NCI-H2029 treated with DMSO at 0.1 percent for 48 hours (cell line): Measurements from ENCODE around the gene GRM7.
A peak's percentile ranks its signal among the peaks of the same experiment; 100 is the strongest.
"Not testable (repeated sequence)": the region's sequence is repeated elsewhere in the genome, so short reads cannot be mapped to it uniquely, and the experiment has no call there.

Experiments
- DNase-seq: peaks from one replicate; lab custom pipeline; 2025; lab: John Stamatoyannopoulos, UW

The GRM7 gene

DNA sequence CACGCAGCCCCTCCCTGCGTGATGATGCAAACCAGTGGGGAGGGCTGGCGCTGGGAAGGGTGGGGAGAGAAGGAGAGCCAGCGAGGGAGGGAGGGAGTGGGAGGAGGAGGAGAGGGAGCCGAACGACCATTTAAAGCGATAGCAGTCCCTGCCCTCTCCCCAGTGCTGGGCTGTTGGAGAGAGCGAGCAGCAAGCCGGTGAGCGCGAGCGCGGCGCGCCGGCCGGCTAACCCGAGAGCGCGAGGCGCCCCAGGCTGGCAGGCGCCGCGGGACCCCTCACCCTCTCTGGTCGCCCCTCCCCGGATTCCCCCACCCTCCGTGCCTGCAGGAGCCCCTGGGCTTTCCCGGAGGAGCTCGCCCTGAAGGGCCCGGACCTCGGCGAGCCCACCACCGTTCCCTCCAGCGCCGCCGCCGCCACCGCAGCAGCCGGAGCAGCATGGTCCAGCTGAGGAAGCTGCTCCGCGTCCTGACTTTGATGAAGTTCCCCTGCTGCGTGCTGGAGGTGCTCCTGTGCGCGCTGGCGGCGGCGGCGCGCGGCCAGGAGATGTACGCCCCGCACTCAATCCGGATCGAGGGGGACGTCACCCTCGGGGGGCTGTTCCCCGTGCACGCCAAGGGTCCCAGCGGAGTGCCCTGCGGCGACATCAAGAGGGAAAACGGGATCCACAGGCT lies at the start of gene GRM7:
Gene GRM7, plus strand, starts transcription at position 162 of the 671 bp plus-strand sequence.
- DNase-seq, result no peak

DNA sequence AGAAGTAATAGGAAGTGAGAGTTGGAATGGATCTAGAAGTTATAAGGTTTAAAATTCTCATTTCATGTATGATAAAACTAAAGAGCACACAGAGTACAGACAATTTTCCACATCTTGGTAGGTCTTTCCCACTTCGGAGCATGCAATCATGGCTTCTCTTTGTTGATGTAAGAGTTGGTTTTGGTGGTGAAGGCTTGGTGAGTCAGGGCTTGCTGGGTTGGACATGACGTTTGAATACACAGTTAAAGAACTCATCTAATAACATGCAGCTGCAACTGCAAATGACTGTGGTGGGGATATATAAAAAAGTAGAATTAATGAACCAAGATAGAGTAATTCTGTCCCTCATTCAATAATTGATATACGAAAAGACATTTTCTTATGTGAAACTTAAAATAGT lies 39.5 kb upstream of the GRM7 start:
- no peak for DNase-seq

DNA sequence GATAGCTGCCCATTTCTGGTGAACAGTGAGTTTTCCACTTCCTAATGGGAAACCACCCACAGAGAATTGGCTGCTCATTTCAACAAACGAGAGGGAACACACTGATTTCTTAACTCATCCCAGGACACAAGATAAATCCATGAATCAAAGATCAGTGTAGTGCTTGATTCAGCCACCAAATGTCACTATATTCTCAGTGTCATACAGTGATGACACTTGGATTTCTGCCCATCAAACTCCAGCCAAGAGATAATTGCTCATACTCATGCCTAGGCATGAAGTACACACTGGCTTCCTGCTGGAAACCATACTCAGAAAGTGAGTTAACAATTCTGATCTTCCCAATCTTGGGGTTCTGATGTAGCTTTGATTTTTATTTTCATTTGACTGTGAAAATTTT lies 35.4 kb upstream of the GRM7 start:
- peak; percentile 72 for DNase-seq

GRCh38 chr3:6827453-6827852 lies 33.5 kb upstream of the GRM7 start:
- no peak for DNase-seq

DNA sequence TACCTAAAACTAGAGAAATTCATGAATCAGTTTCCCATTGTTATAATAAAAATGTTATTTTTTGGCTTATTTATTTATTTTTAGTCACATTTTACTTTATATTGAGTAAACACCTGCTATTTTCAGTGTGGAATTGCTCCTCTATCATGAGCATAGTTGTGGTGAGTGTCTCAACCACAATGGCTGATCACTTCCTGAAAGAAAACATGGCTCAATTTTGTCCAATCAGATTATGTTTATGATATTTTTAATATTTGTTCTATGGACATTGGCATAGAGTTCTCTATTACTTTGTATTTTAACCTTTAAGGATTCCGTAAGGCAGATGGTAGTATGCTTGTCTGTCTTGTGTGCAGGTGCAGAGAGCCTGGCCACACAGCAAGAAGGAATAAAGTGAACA lies 16.2 kb upstream of the GRM7 start:
- no peak for DNase-seq

DNA sequence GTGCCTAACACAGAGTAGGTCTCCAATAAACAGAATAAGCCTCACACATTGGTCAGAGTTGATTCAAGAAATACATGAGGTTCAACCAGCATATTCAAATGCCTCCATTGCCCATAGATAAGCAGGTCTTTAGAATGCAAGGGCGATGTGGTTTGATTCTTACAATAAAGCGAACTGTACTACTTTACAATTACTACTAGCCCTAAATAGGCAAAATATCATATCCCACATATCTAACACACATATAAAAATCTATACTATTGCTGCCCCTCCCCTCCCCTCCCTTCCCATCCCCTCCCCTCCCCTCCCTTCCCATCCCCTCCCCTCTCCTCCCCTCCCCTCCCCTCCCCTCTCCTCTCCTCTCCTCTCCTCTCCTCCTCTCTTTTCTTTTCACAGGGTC lies 6.7 kb upstream of the GRM7 start:
- DNase-seq, result no peak

- no peak for DNase-seq
Measured at GRCh38 chr3:6857510-6857909, 3.4 kb upstream of the GRM7 start.

- no peak for DNase-seq
Measured at GRCh38 chr3:6860149-6860953, 564 bp upstream of the GRM7 start.

- no peak for DNase-seq
Measured at GRCh38 chr3:6861625-6862000, 698 bp downstream of the GRM7 start.

- no peak for DNase-seq
Measured at GRCh38 chr3:6862041-6862879, 1.3 kb downstream of the GRM7 start.

DNA sequence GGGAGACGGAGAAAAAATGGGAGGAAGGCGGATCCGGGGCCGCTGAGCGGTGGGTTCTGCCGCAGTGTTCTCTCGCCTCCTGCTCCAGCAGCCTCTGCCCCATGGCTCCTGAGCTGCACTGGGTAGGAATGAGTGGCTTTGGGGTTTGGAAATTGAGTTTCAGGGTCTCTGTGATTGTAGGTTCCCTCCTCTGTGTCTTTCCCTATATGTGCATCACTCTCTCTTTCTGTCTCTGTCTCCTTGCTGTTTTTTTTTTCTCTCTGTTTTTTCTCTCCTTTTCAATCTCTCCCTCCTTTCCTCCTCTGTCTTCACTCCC lies 1.9 kb downstream of the GRM7 start:
- no peak for DNase-seq

DNA sequence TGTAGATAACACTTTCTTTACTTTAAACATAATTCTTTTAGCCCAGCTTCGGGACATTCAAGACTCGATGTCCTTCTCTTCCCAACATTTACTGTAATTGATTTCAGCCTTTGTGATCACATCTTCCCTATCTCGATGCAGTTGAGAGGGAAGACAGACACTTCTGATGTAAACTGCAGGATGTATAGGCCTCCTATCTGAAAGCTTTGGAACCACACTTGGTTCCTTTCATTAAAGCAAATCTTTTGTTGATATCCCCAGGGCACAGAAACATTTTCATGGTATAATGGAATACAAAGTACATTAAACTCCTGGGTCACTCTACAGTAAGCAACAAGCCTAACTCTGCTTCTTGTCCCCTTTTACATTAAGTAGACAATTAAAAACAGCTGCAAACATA lies 6.4 kb downstream of the GRM7 start:
- DNase-seq, result no peak

DNA sequence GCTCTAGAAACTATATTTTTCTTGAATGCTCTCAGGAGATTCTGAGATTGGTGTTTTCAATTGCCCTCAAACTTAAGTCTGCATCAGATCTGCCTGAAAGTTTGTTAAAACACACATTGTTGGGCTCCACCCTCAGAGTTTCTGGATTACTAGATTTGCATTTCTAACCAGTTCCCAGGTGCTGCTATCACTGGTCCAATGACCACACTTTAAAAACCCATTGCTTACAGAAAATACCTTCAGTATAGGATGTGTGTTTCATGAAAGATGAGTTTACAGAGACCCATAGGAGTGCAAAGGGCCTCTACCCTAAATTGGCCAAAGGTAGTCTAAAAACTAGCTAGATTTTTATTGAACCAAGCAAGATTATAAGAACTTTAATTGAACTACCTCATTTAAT lies 17.8 kb downstream of the GRM7 start:
- no peak for DNase-seq

- no peak for DNase-seq
Measured at GRCh38 chr3:6912240-6912639, 51.3 kb downstream of the GRM7 start.

GRCh38 chr3:6915898-6916297 lies 55.0 kb downstream of the GRM7 start:
- DNase-seq, result no peak

- DNase-seq, result no peak
Measured at GRCh38 chr3:6921066-6921465, 60.2 kb downstream of the GRM7 start.

DNA sequence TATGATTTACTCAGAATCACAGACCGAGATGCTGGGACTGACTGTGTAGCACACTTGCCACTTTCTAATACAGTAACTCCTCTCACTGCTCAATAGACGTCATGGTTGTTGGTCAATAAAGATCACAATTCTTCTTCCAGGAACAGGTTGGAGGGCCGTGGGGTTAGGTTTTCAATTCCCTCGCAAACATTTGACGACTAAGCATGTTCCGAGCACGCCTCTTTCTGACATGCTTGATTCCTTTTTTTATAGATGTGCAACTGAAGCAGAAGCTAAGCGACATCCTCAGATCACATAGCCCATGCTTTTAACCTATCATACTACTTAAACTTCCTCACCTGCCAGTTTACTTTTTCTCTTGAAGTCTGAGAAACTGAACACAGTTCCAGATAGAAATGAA lies 61.0 kb downstream of the GRM7 start:
- no peak for DNase-seq

DNA sequence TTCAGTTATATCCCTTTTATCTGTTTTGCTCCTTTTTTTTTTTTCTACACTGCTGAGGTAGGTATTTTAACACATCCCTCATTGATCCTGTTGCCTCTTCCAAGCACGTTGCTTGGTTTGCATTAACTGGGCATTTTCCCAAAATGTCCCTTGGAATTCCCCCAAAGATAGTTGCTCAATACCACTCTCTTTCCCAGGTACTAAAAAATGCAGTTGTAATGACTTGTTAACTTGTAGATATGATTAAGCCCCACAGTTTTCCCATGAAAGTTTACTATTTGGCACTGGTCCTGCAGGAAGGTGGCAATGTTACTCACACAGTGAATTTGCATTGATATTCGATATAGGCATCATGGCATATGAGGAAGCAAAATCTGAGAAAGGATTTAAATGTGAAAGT lies 67.1 kb downstream of the GRM7 start:
- DNase-seq, result no peak

DNA sequence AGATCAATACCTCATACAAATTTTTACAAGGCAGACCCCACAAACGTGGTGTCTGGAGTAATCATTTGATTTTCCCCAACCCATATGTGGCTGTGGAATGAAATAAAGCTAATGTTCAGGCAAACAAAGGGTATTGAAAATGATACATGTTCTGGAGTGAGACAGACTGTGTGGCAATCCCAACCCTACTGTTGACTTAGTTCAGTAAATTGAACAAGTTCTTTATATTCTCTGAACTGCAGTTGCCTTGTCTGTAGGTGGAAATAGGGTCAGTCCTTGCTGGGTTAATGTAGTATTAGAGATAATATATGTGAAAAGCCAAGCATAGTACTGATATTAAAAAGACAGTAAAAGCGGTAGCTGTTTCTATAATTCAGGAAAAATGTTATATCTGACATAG lies 69.0 kb downstream of the GRM7 start:
- DNase-seq, result no peak

DNA sequence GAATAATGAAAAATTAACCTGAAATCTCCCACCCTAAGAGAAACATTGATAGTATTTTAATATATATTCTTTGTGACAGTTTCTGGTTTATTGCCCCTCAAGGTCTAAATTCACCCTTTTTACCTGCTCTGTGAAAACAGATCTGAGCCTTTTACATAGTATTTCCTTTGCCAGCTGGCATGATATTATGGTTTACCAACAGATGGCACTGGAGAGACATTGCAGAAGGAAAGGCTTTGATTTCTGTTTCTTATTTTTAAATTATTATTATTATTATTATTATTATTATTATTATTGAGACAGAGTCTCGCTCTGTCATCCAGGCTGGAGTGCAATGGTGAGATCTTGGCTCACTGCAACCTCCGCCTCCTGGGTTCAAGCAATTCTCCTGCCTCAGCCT lies 74.5 kb downstream of the GRM7 start:
- not testable (repeated sequence) for DNase-seq

DNA sequence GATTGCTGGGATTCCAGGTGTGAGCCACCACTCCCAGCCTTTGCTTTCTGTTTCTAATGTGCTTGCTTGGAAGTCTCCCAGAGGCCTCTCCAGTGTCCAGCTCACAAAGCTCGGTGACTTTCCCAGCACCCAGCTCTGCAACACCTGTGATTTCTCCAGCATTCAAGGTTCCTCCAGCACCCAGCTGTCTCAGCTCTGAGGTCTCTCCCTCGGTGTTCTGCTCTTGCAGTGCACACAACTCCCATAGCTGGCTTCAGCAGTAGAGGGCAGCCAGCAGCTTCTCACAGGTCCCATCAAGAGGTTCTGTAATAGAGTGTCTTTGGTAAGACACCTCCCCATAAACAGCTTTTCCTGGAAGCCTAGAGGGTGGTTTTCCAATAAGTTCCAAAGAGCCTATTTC lies 75.1 kb downstream of the GRM7 start:
- DNase-seq, result no peak

- DNase-seq, result no peak
Measured at GRCh38 chr3:6962801-6963200, 101.9 kb downstream of the GRM7 start.

GRCh38 chr3:6965881-6966280 lies 105.0 kb downstream of the GRM7 start:
- no peak for DNase-seq
